Adipocyte (in vitro differentiated cells): ENCODE results near the gene ANKS1A.
"Not testable (repeated sequence)": the region's sequence is repeated elsewhere in the genome, so short reads cannot be mapped to it uniquely, and the experiment has no call there.

Experiments
- DNase-seq: peaks from one replicate; pipeline ENCODE4 v3.0.0-alpha.2; 2015; ENCODE audit warnings: low read depth
- H3K27me3 ChIP-seq: replicated peaks from 2 replicates; pipeline ENCODE4 v1.7.0; 2013; ENCODE audit warnings: mild to moderate bottlenecking, low read length, moderate library complexity; ENCODE audit not compliant: control insufficient read depth, insufficient read depth
- H3K36me3 ChIP-seq: 2 replicates; pipeline ENCODE4 v1.7.0; 2013; ENCODE audit warnings: low read length, mild to moderate bottlenecking, moderate library complexity; ENCODE audit not compliant: control insufficient read depth, insufficient read depth, severe bottlenecking
- H3K4me1 ChIP-seq: 2 replicates; pipeline ENCODE4 v1.7.0; 2013; ENCODE audit warnings: mild to moderate bottlenecking, low read length, moderate library complexity; ENCODE audit not compliant: control insufficient read depth, insufficient read depth
- H3K4me3 ChIP-seq: 2 replicates; pipeline ENCODE4 v1.7.0; 2013; ENCODE audit warnings: mild to moderate bottlenecking, low read length, moderate library complexity
- H3K9ac ChIP-seq: 2 replicates; pipeline ENCODE4 v1.7.0; 2013; ENCODE audit warnings: mild to moderate bottlenecking, low read length, moderate library complexity
- H3K9me3 ChIP-seq: 2 replicates; pipeline ENCODE4 v1.7.0; 2013; ENCODE audit warnings: mild to moderate bottlenecking, low read length, moderate library complexity; ENCODE audit not compliant: control insufficient read depth

ANKS1A gene

GRCh38 chr6:34924831-34925625, 36.0 kb downstream of the ANKS1A start:
- Histone ChIP-seq H3K27me3 (no peaks in the 10 kb centered on the region), H3K9ac (no peak overlapping the region), H3K4me3 (no peak overlapping the region), H3K36me3 (no peaks in the 10 kb centered on the region), H3K4me1 (peaks cover 19% of the 10 kb centered on the region), H3K9me3 (no peaks in the 10 kb centered on the region)
- no peak for DNase-seq

GRCh38 chr6:34926655-34927054, 37.6 kb downstream of the ANKS1A start:
- Histone ChIP-seq H3K4me3 (no peak overlapping the region), H3K27me3 (no peaks in the 10 kb centered on the region), H3K9ac (no peak overlapping the region), H3K9me3 (no peaks in the 10 kb centered on the region), H3K36me3 (no peaks in the 10 kb centered on the region), H3K4me1 (peaks cover 19% of the 10 kb centered on the region)
- peak; percentile 34 for DNase-seq

- H3K4me3 ChIP-seq: no peak overlapping the region
- H3K9me3 ChIP-seq: no peaks in the 10 kb centered on the region
- no peaks in the 10 kb centered on the region for H3K36me3 ChIP-seq
- H3K27me3 ChIP-seq: no peaks in the 10 kb centered on the region
- no peak for DNase-seq
- peaks cover 14% of the 10 kb centered on the region for H3K4me1 ChIP-seq
- H3K9ac ChIP-seq: no peak overlapping the region
These were observed 39.2 kb downstream of the ANKS1A start for GRCh38 chr6:34928220-34928619.

- Histone ChIP-seq H3K36me3 (no peaks in the 10 kb centered on the region), H3K9me3 (no peaks in the 10 kb centered on the region), H3K27me3 (no peaks in the 10 kb centered on the region), H3K4me1 (peaks cover 14% of the 10 kb centered on the region), H3K4me3 (no peak overlapping the region), H3K9ac (no peak overlapping the region)
- DNase-seq: no peak
These were observed 39.6 kb downstream of the ANKS1A start for GRCh38 chr6:34928695-34929094.

- Histone ChIP-seq H3K36me3 (no peaks in the 10 kb centered on the region), H3K4me3 (no peak overlapping the region), H3K4me1 (peaks cover 14% of the 10 kb centered on the region), H3K27me3 (no peaks in the 10 kb centered on the region), H3K9me3 (no peaks in the 10 kb centered on the region), H3K9ac (no peak overlapping the region)
- no peak for DNase-seq
These were observed 40.4 kb downstream of the ANKS1A start for GRCh38 chr6:34929241-34929978.

- Histone ChIP-seq H3K27me3 (no peaks in the 10 kb centered on the region), H3K36me3 (no peaks in the 10 kb centered on the region), H3K4me3 (no peak overlapping the region), H3K4me1 (peaks cover 14% of the 10 kb centered on the region), H3K9ac (no peak overlapping the region), H3K9me3 (no peaks in the 10 kb centered on the region)
- no peak for DNase-seq
These were observed 41.2 kb downstream of the ANKS1A start for GRCh38 chr6:34930221-34930620.

GRCh38 chr6:34932202-34932601, 43.1 kb downstream of the ANKS1A start:
- not testable (repeated sequence) for H3K9me3 ChIP-seq, DNase-seq, H3K9ac ChIP-seq, H3K4me1 ChIP-seq, H3K4me3 ChIP-seq, H3K27me3 ChIP-seq, H3K36me3 ChIP-seq

GRCh38 chr6:34934516-34934915, 45.5 kb downstream of the ANKS1A start:
- H3K9me3 ChIP-seq: no peaks in the 10 kb centered on the region
- H3K27me3 ChIP-seq: no peaks in the 10 kb centered on the region
- H3K36me3 ChIP-seq: no peaks in the 10 kb centered on the region
- DNase-seq: no peak
- no peak overlapping the region for H3K4me3 ChIP-seq
- no peaks in the 10 kb centered on the region for H3K4me1 ChIP-seq
- H3K9ac ChIP-seq: no peak overlapping the region

- Histone ChIP-seq H3K4me3 (no peak overlapping the region), H3K4me1 (no peaks in the 10 kb centered on the region), H3K9me3 (no peaks in the 10 kb centered on the region), H3K9ac (no peak overlapping the region), H3K36me3 (no peaks in the 10 kb centered on the region), H3K27me3 (no peaks in the 10 kb centered on the region)
- no peak for DNase-seq
These were observed 49.2 kb downstream of the ANKS1A start for GRCh38 chr6:34938268-34938667.

- Histone ChIP-seq H3K36me3 (no peaks in the 10 kb centered on the region), H3K4me3 (no peak overlapping the region), H3K4me1 (no peaks in the 10 kb centered on the region), H3K27me3 (no peaks in the 10 kb centered on the region), H3K9ac (no peak overlapping the region), H3K9me3 (no peaks in the 10 kb centered on the region)
- no peak for DNase-seq
These were observed 51.0 kb downstream of the ANKS1A start for GRCh38 chr6:34940030-34940434.

GRCh38 chr6:34941421-34941820, 52.4 kb downstream of the ANKS1A start:
- no peak overlapping the region for H3K9ac ChIP-seq

More at GRCh38 chr6:34941421-34941820, 52.4 kb downstream of the ANKS1A start:
- DNase-seq: no peak
- Histone ChIP-seq H3K27me3 (no peaks in the 10 kb centered on the region), H3K4me3 (no peak overlapping the region), H3K36me3 (no peaks in the 10 kb centered on the region), H3K9me3 (no peaks in the 10 kb centered on the region), H3K4me1 (no peaks in the 10 kb centered on the region)
